ACC112 (cell line): Measurements from ENCODE around the gene STAC2.

Experiments
- H2AFZ ChIP-seq: fragments of 200-600 bp; sonication (generic); one replicate; pipeline ENCODE4 v1.6.0; 2017; ENCODE audit warnings: antibody characterized with exemption, low read length; ENCODE audit not compliant: unreplicated experiment
- H3K27ac ChIP-seq: fragments of 200-600 bp; sonication (generic); 2 replicates; pipeline ENCODE4 v1.5.1; 2014; ENCODE audit warnings: low read depth, mild to moderate bottlenecking, antibody characterized with exemption, low read length, moderate library complexity
- H3K27me3 ChIP-seq: fragments of 200-600 bp; sonication (generic); 2 replicates; pipeline ENCODE4 v1.6.1; 2014; ENCODE audit warnings: mild to moderate bottlenecking, antibody characterized with exemption, low read length, moderate library complexity, mixed read lengths; ENCODE audit not compliant: insufficient read depth
- H3K36me3 ChIP-seq: fragments of 200-600 bp; sonication (generic); 2 replicates; pipeline ENCODE4 v1.6.1; 2016; ENCODE audit warnings: mild to moderate bottlenecking, antibody characterized with exemption, low read length, moderate library complexity, mixed read lengths; ENCODE audit not compliant: insufficient read depth
- H3K4me1 ChIP-seq: fragments of 200-600 bp; sonication (generic); one replicate; pipeline ENCODE4 v1.6.1; 2016; ENCODE audit warnings: low read length, mixed read lengths; ENCODE audit not compliant: insufficient read depth, unreplicated experiment, control insufficient read depth
- H3K4me3 ChIP-seq: fragments of 200-600 bp; sonication (generic); 2 replicates; pipeline ENCODE4 v1.5.1; 2014; ENCODE audit warnings: mild to moderate bottlenecking, low read depth, low read length
- H3K79me2 ChIP-seq: fragments of 200-600 bp; sonication (generic); one replicate; pipeline ENCODE4 v1.6.0; 2016; ENCODE audit warnings: low read length; ENCODE audit not compliant: control insufficient read depth, unreplicated experiment, insufficient read depth

Gene STAC2

GRCh38 chr17:39183720-39184119, 42.0 kb downstream of the STAC2 start:
- Histone ChIP-seq H2AFZ (no peak overlapping the region), H3K4me3 (no peak overlapping the region), H3K36me3 (peaks cover 4% of the 10 kb centered on the region; the same call in 1 of the 2 replicates), H3K79me2 (no peaks in the 10 kb centered on the region), H3K27me3 (no peaks in the 10 kb centered on the region), H3K27ac (no peak overlapping the region), H3K4me1 (peaks cover 1% of the 10 kb centered on the region)

GRCh38 chr17:39183045-39183444, 42.7 kb downstream of the STAC2 start:
- no peak overlapping the region for H3K27ac ChIP-seq
- no peaks in the 10 kb centered on the region for H3K27me3 ChIP-seq
- H3K4me1 ChIP-seq = peaks cover 8% of the 10 kb centered on the region
- H3K4me3 ChIP-seq = no peak overlapping the region
- peaks cover 4% of the 10 kb centered on the region; the same call in 1 of the 2 replicates for H3K36me3 ChIP-seq
- no peak overlapping the region for H2AFZ ChIP-seq
- H3K79me2 ChIP-seq = no peaks in the 10 kb centered on the region

- Histone ChIP-seq H3K4me3 (no peak overlapping the region), H3K36me3 (peaks cover 11% of the 10 kb centered on the region; the same call in 1 of the 2 replicates), H3K27me3 (no peaks in the 10 kb centered on the region), H2AFZ (no peak overlapping the region), H3K27ac (no peak overlapping the region), H3K4me1 (peaks cover 9% of the 10 kb centered on the region), H3K79me2 (no peaks in the 10 kb centered on the region)
Observed at GRCh38 chr17:39181303-39181702, 44.4 kb downstream of the STAC2 start.

- H3K27ac ChIP-seq = peak overlapping the region; percentile 70
- H2AFZ ChIP-seq = no peak overlapping the region
- H3K27me3 ChIP-seq = no peaks in the 10 kb centered on the region
- peaks cover 13% of the 10 kb centered on the region for H3K4me1 ChIP-seq
- no peak overlapping the region for H3K4me3 ChIP-seq
- H3K79me2 ChIP-seq = no peaks in the 10 kb centered on the region
- H3K36me3 ChIP-seq = peaks cover 11% of the 10 kb centered on the region; the same call in 1 of the 2 replicates
Observed at GRCh38 chr17:39178536-39178935, 47.2 kb downstream of the STAC2 start.

DNA sequence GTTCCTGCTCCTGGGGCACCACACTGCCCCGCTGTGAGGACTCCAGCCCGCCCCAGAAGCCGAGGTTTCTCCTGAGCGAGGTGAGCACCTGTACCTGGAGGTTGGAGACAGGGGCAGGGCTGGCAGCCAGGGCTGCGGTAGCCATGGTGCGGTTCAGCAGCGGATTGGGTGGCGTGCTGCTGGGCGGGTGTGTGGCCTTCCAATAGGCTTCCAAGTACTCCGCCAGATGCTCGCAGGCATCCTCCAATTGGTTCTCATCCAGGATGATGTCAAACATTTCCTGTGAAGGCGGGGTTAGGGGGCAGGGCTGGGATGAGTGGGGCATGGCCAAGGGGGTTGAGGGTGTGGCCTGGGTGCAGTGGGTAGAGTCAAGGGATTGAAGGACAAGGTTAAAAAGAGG, 48.5 kb downstream of the STAC2 start:
- Histone ChIP-seq H3K4me3 (no peak overlapping the region), H3K79me2 (no peaks in the 10 kb centered on the region), H3K27me3 (no peaks in the 10 kb centered on the region), H3K36me3 (peaks cover 8% of the 10 kb centered on the region; the same call in 1 of the 2 replicates), H3K27ac (no peak overlapping the region), H2AFZ (no peak overlapping the region), H3K4me1 (peaks cover 13% of the 10 kb centered on the region)

- no peak overlapping the region for H2AFZ ChIP-seq
- H3K79me2 ChIP-seq = no peaks in the 10 kb centered on the region
- H3K27ac ChIP-seq = no peak overlapping the region
- no peaks in the 10 kb centered on the region for H3K27me3 ChIP-seq
- peaks cover 8% of the 10 kb centered on the region; the same call in 1 of the 2 replicates for H3K36me3 ChIP-seq
- H3K4me1 ChIP-seq = peaks cover 13% of the 10 kb centered on the region
- no peak overlapping the region for H3K4me3 ChIP-seq
Observed at GRCh38 chr17:39175695-39176093, 50.1 kb downstream of the STAC2 start.

DNA sequence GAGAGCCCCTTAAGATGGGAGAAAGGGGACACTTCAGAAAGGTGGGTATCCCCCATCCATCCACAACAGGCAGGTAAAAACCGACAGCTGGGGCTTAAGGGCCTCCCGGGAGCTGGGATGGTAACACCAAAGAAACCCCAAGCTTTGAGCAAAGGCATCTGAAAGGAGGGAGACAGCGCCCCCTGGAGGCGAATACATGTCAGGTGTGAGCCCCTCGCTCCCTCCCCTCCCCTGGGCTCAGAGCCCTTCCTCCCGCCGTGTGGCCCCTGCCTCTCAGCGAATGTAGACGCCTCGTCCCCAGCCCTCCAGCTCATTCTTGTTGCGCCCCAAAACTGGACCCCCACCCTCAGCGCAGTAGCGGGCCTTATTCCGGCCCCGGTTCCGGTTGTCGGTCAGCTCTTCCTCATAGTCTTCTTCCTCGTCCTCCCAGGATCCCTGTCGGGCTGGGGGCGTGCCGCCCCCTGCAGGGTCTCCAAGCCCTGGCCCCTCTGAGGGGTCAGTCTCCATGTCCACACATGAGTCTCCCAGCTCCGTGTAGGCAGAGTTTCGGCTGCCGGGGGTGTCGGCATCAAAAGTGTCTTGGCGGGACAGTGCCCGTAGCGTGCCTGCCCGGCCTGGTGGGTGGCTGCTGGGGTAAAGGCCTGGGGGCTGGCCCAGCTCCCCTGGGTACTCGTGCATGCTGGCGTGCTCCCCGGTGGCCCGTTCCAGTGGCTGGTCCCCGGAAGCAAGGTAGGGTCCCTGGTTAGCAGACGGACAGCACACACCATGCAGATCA, 50.6 kb downstream of the STAC2 start:
- Histone ChIP-seq H3K27ac (no peak overlapping the region), H2AFZ (no peak overlapping the region), H3K4me1 (peaks cover 13% of the 10 kb centered on the region)

DNA sequence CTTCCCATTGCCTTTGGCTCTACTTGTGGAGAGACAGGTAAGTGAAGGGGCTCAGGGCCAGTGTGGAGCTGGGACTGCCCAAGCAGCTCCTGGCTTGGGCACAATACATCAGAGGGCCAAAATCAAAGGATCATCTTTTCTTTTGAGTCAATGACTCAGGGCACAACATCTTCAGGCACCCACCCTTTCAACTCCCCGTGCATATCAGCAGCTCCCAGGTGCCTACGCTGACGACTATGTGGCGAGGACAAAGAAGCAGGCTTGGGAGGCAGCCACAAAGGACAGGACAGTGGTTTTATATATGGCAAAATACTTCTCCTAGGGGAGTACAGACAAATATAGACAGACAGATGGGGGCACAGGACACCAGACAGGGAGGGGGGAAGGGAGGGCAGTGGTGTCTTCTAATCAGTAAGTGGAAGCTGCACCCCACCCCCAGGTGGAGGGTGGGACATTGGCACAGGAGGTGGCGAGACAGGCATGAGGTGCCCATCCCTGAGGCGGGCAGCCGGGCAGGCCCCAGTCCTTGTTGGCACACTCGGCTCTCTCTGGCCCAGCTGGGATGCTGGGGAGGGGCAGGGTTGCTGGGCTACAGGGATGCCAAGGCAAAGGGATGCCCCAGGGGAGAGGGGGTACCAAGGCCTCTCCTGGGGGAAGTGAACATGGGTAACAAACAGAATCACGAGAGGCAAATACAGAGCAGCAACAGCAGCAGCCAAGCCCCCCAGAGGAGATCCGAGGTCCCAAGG, 52.0 kb downstream of the STAC2 start:
- peaks cover 8% of the 10 kb centered on the region; the same call in 1 of the 2 replicates for H3K36me3 ChIP-seq
- H3K4me1 ChIP-seq = peaks cover 11% of the 10 kb centered on the region
- no peaks in the 10 kb centered on the region for H3K79me2 ChIP-seq
- H3K27me3 ChIP-seq = no peaks in the 10 kb centered on the region
- H3K27ac ChIP-seq = no peak overlapping the region
- no peak overlapping the region for H3K4me3 ChIP-seq
- no peak overlapping the region for H2AFZ ChIP-seq

More for the DNA sequence above, 50.6 kb downstream of the STAC2 start:
- Histone ChIP-seq H3K27me3 (no peaks in the 10 kb centered on the region), H3K79me2 (no peaks in the 10 kb centered on the region), H3K4me3 (no peak overlapping the region), H3K36me3 (peaks cover 8% of the 10 kb centered on the region; the same call in 1 of the 2 replicates)

DNA sequence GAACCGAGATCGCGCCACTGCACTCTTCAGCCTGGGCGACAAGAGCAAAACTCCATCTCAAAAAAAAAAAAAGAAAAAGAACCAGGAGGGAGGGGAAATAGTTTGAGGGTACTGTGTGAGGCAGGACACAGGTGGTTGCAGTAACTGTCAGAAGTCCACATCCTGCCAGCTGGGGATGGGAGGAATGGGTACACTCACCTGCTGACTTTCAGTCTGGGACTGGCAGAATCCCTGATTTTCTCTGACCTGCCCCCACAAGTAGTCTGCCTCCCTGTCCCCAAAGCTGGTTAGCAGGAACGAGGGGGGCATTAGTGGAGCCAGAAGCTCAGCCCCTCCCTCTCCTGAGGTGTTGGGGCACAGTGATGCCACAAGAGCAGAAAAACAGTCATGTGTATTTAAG, 52.7 kb downstream of the STAC2 start:
- no peak overlapping the region for H2AFZ ChIP-seq
- peaks cover 8% of the 10 kb centered on the region; the same call in 1 of the 2 replicates for H3K36me3 ChIP-seq
- no peak overlapping the region for H3K27ac ChIP-seq
- peaks cover 5% of the 10 kb centered on the region for H3K4me1 ChIP-seq
- no peak overlapping the region for H3K4me3 ChIP-seq
- no peaks in the 10 kb centered on the region for H3K79me2 ChIP-seq
- H3K27me3 ChIP-seq = no peaks in the 10 kb centered on the region

DNA sequence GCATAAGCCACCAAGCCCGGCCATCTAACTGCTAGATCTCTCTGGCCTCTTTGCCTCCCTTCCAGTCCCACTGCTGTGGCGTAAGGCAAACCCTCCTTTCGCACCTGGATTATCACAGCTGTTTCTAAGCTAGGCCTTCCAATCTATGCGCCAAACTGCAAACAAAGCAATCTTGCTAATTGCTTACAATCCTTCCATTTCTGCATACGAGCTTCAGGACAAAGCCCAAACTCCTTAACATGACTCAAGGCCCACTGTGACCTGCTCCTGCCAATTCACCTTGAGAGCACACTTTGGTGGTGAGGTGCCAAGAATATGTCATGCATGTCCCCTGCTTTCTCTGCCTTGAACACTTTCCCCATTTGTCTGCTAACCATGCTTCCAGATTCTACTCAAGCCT, 53.8 kb downstream of the STAC2 start:
- Histone ChIP-seq H3K79me2 (no peaks in the 10 kb centered on the region), H3K27me3 (peaks cover 2% of the 10 kb centered on the region; the same call in 1 of the 2 replicates), H3K36me3 (peaks cover 5% of the 10 kb centered on the region; the same call in 1 of the 2 replicates), H3K4me1 (peaks cover 4% of the 10 kb centered on the region), H3K27ac (no peak overlapping the region), H3K4me3 (no peak overlapping the region), H2AFZ (no peak overlapping the region)
